Lower leg skin (tissue), 4 donors: ENCODE data around the gene VAMP7. TPM values are rescaled to one million over a fixed set of nuclear protein-coding genes. Genes with fewer than 3 reads are reported as not detected.
"Not testable (repeated sequence)": the region's sequence is repeated elsewhere in the genome, so short reads cannot be mapped to it uniquely, and the experiment has no call there.

Experiments
- DNase-seq, 2 donors: peaks; one replicate each; pipeline ENCODE4 v3.0.0-alpha.2; 2019; ENCODE audit warnings: low spot score in 2 of 2
- H3K4me3 ChIP-seq: fragments of 200-600 bp; sonication (generic); 2 replicates; pipeline ENCODE4 v1.5.1; 2017; ENCODE audit warnings: mild to moderate bottlenecking, low read depth; ENCODE audit not compliant: poor library complexity, severe bottlenecking
- CTCF ChIP-seq, 3 donors: fragments of 450-650 bp; IDR thresholded peaks; one replicate each; pipeline ENCODE4 v1.5.1; 2016; ENCODE audit warnings: antibody characterized with exemption in 3 of 3, mild to moderate bottlenecking in 3 of 3, moderate library complexity in 2 of 3
- POLR2A ChIP-seq, 2 donors: fragments of 450-650 bp; IDR thresholded peaks; one replicate each; pipeline ENCODE4 v1.6.1; 2016 to 2017; ENCODE audit warnings: antibody characterized with exemption in 2 of 2, mild to moderate bottlenecking in 1 of 2, moderate library complexity in 1 of 2
- WGBS, 2 donors: methylation state at CpG; one replicate each; pipeline ENCODE4 v1.1.5; 2018; 5-methylcytosine and 5-hydroxymethylcytosine counted together
- intact Hi-C: fragments of 100-400 bp; cut with DNase I; formaldehyde crosslinking; loops from one replicate; pipeline ENCODE4 v1.15.0; 2023; ENCODE audit warnings: low total_unique reads
- total RNA-seq, 4 donors: library from RNA; depleted of rRNA; stranded (reverse); fragments of >200 nt; gene quantifications; one replicate each; pipeline ENCODE4 v1.1.0, GENCODE V29; 2016

VAMP7 gene
- total RNA-seq, 4 donors from 2014 or later, result 24.8 to 28.2 (median 26.1) TPM

GRCh38 chrX:155985208-155985607, 104.1 kb downstream of the VAMP7 start:
- 55 to 57% methylated on average over 2 of the region's 2 CpGs for WGBS, 2 donors
- TF ChIP-seq POLR2A (IDR thresholded peaks at IDR 0.05) (no peak), CTCF (IDR thresholded peaks at IDR 0.05) (no peak)
- DNase-seq, result no peak
- H3K4me3 ChIP-seq, result no peak overlapping the region
- intact Hi-C loops, result no loop called here

- H3K4me3 ChIP-seq, DNase-seq, intact Hi-C loops: not testable (repeated sequence)
- WGBS, 2 donors, result 13 to 19% methylated on average over 2 of the region's 2 CpGs
These were observed 105.8 kb downstream of the VAMP7 start for GRCh38 chrX:155986995-155987394.

GRCh38 chrX:155988859-155989258, 107.7 kb downstream of the VAMP7 start:
- WGBS, 2 donors, result 64% methylated on average over 4 of the region's 4 CpGs
- intact Hi-C loops, result no loop called here
- DNase-seq, result no peak
- no peak for TF ChIP-seq CTCF (IDR thresholded peaks at IDR 0.05)
- no peak overlapping the region for H3K4me3 ChIP-seq

Other genes with a start within 250 kb of the VAMP7 start
- gene IL9R, start 116.4 kb downstream of the VAMP7 start, total RNA-seq, result under 1 TPM in 2 of 4 donors, not detected in 2; 0.26 to 0.27 TPM